ENCODE measurements around the gene ROR2.

DNA sequence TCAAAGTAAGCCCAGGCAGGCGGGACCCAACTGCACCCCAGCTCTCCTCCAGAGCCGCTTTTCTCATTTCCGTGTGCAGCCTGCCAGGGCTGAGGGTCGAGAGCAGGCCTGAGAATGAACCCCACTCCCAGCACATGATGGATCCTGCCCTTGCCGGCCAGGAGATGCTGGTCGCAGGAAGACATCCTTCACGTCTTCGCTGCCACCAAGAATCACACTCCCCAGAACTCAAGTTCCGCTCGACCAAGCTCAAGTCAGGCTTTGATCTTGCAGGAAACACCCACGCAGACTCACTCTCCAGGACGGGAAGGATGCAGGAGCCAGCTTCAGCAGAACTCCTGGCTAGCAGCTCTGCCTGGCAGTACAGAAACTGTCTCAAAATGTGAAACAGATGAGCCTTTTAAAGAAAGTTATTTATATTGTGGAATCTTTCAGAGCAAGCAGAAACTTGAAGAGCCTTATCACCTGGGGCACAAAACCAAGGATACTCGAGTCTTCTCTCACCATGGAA is 102.4 kb downstream of the ROR2 start:
- TF ChIP-seq, protein P1, sequence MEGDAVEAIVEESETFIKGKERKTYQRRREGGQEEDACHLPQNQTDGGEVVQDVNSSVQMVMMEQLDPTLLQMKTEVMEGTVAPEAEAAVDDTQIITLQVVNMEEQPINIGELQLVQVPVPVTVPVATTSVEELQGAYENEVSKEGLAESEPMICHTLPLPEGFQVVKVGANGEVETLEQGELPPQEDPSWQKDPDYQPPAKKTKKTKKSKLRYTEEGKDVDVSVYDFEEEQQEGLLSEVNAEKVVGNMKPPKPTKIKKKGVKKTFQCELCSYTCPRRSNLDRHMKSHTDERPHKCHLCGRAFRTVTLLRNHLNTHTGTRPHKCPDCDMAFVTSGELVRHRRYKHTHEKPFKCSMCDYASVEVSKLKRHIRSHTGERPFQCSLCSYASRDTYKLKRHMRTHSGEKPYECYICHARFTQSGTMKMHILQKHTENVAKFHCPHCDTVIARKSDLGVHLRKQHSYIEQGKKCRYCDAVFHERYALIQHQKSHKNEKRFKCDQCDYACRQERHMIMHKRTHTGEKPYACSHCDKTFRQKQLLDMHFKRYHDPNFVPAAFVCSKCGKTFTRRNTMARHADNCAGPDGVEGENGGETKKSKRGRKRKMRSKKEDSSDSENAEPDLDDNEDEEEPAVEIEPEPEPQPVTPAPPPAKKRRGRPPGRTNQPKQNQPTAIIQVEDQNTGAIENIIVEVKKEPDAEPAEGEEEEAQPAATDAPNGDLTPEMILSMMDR (IDR thresholded peaks at IDR 0.05; ENCODE audit: borderline replicate concordance, extremely low read depth, low read length, poor library complexity, severe bottlenecking) = no peak
- no peak for TF ChIP-seq EZH2 (IDR thresholded peaks at IDR 0.05; ENCODE audit: borderline replicate concordance, low read depth, low read length, severe bottlenecking)
